ENCODE data around the gene TRIM39.

TRIM39 gene

DNA sequence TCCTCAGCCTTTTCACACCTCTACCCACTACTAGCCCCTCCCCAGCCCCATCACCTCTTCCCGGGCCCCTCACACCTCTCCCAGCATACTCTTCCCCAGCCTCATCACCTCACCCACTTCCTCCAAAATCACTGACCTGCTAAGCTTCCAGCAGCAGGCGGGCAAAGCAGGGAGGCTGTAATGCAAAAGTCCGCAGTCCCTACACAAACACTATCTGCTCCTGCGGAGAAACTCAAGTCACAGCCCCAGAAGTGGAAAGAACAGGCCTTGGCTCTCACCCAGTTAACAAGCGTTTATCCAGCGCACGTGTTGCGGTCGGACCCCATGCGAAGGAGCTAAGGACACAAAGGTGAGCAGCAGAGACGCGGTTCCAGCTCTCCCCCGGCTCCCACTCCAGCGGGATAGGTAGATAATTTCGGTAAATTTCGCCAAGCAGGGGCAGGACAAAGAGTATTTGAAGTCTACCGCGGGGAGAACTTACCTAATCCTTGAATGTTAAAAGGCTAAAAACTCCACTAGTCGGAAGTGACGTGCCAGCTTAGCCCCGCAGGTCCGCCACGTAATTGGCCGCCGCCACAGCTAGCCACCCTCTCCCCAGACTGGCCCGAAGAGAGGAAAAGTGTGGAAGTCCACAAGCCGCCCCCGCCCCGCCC lies 728 bp upstream of the TRIM39 start:
- no peak for TF ChIP-seq CTCF (IDR thresholded peaks at IDR 0.05; ENCODE audit: control extremely low read depth, extremely low read depth, low read depth, missing control alignments)
- CTCF ChIA-PET = interaction anchor here (0.8 to 1.7 kb wide), 9 partner anchors 9 to 107 kb away, joined by 3 to 5 read pairs (median 3); no protein-coding TSS in a partner anchor
- POLR2A ChIA-PET = interaction anchor here (1.1 to 1.6 kb wide), 2 partner anchors 11 to 13 kb away, joined by 3 read pairs; no protein-coding TSS in a partner anchor
- no peak for DNase-seq (ENCODE audit: extremely low spot score)

DNA sequence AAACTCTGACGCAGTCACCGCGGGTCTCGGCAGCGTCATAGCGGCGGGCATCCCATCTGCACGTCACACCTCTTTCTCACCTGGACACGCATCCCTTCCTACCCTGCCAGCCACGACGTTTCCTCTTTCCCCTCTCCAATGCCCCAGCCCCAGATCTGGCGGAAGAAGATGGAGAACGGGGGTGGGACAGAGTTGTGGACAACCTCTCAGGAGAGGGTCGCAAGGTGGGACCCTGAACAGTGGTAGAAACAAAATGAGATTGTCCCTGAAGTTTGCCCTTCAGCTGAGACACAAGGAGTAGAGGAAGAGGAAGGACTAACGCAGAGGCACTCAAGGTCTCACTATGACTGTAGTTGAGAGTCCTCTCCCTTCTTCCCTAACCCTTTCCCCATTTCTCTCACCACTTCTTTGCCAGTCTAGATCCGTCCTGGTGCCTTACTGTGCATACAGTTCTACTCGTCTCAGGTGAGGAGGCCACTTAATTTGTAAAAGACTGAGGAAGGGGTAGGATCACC lies 562 bp downstream of the TRIM39 start:
- ChIA-PET CTCF (interaction anchor here (1.0 to 1.7 kb wide), 2 partner anchors 22 to 70 kb away, joined by 3 to 5 read pairs; no protein-coding TSS in a partner anchor), POLR2A (no interaction called here)
- no peak for DNase-seq (ENCODE audit: extremely low spot score)
- TF ChIP-seq CTCF (IDR thresholded peaks at IDR 0.05; ENCODE audit: control extremely low read depth, extremely low read depth, low read depth, missing control alignments) = no peak

- no peak for DNase-seq (ENCODE audit: extremely low spot score)
- TF ChIP-seq CTCF (IDR thresholded peaks at IDR 0.05; ENCODE audit: control extremely low read depth, extremely low read depth, low read depth, missing control alignments) = no peak
- POLR2A ChIA-PET = no interaction called here
- CTCF ChIA-PET = interaction anchor here (2.2 kb wide), 1 partner anchor 110 kb away, joined by 7 read pairs; no protein-coding TSS in a partner anchor
These were observed 1.7 kb downstream of the TRIM39 start for GRCh38 chr6:30328397-30328796.

DNA sequence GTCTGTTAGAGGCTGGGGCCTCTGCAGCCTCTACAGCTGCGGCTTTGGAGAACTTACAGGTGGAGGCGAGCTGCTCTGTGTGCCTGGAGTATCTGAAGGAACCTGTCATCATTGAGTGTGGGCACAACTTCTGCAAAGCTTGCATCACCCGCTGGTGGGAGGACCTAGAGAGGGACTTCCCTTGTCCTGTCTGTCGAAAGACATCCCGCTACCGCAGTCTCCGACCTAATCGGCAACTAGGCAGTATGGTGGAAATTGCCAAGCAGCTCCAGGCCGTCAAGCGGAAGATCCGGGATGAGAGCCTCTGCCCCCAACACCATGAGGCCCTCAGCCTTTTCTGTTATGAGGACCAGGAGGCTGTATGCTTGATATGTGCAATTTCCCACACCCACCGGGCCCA lies 2.6 kb downstream of the TRIM39 start:
- DNase-seq (ENCODE audit: extremely low spot score) = no peak
- POLR2A ChIA-PET = no interaction called here
- CTCF ChIA-PET = interaction anchor here (0.9 to 2.2 kb wide), 2 partner anchors 29 to 111 kb away, joined by 3 to 7 read pairs; no protein-coding TSS in a partner anchor
- TF ChIP-seq CTCF (IDR thresholded peaks at IDR 0.05; ENCODE audit: control extremely low read depth, extremely low read depth, low read depth, missing control alignments) = no peak

DNA sequence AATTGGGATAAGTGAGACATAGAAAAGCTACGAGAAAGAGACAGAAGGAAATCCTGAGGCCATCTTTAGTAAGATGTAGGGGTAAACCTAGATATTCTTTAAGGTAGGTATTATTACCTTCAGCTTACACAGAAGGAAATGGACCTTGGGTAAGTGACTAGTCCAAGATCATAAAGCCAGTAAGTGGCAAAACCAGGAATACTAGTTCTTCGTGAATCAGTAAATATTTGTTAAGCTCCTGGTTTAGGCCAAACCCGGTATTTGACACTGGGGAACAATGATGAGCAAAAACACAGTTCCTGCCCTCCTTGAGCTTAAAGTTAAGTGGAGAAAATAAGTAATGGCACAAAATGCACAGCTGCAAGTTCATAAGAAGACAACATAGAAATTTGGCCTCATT lies 5.3 kb downstream of the TRIM39 start:
- CTCF ChIA-PET = interaction anchor here (0.7 to 1.5 kb wide), 2 partner anchors 113 to 201 kb away, joined by 3 read pairs; no protein-coding TSS in a partner anchor

More for the DNA sequence above, 5.3 kb downstream of the TRIM39 start:
- no peak for DNase-seq (ENCODE audit: extremely low spot score)
- POLR2A ChIA-PET = no interaction called here
- TF ChIP-seq CTCF (IDR thresholded peaks at IDR 0.05; ENCODE audit: control extremely low read depth, extremely low read depth, low read depth, missing control alignments) = no peak
